Activated T-cell treated with anti-CD3 and anti-CD28 coated beads for 24 hours (primary cell): ENCODE results near the gene INTS15.
"Not testable (repeated sequence)": the region's sequence is repeated elsewhere in the genome, so short reads cannot be mapped to it uniquely, and the experiment has no call there.

Experiments
- DNase-seq: peaks from one replicate; pipeline ENCODE4 v3.0.0-alpha.2; 2020; ENCODE audit warnings: low read depth

Gene INTS15

GRCh38 chr7:6577369-6578113, 12.3 kb upstream of the INTS15 start, which contains the start of gene ZDHHC4:
Gene ZDHHC4, plus strand, starts transcription at chr7:6577454. Its CDS starts 3,108 bp downstream, at chr7:6580562.
- peak; percentile 86 for DNase-seq

GRCh38 chr7:6578114-6579084, 11.4 kb upstream of the INTS15 start:
- no peak for DNase-seq

- DNase-seq = no peak
Observed at GRCh38 chr7:6579446-6579845, 10.4 kb upstream of the INTS15 start.

- DNase-seq = not testable (repeated sequence)
Observed at GRCh38 chr7:6585746-6586432, 3.9 kb upstream of the INTS15 start.

GRCh38 chr7:6588566-6588965, 1.3 kb upstream of the INTS15 start:
- DNase-seq = no peak

GRCh38 chr7:6589151-6589828, 531 bp upstream of the INTS15 start:
- no peak for DNase-seq

- no peak for DNase-seq
Observed at GRCh38 chr7:6590645-6591110, 857 bp downstream of the INTS15 start.

GRCh38 chr7:6600093-6600492, 10.3 kb downstream of the INTS15 start:
- DNase-seq = no peak

GRCh38 chr7:6604458-6604857, 14.6 kb downstream of the INTS15 start:
- DNase-seq = no peak

- no peak for DNase-seq
Observed at GRCh38 chr7:6606866-6607583, 17.2 kb downstream of the INTS15 start.

- no peak for DNase-seq
Observed at GRCh38 chr7:6607651-6608051, 17.8 kb downstream of the INTS15 start.

- DNase-seq = no peak
Observed at GRCh38 chr7:6608081-6608480, 18.3 kb downstream of the INTS15 start.

- DNase-seq = no peak
Observed at GRCh38 chr7:6608794-6609193, 19.0 kb downstream of the INTS15 start.

- no peak for DNase-seq
Observed at GRCh38 chr7:6612819-6613218, 23.0 kb downstream of the INTS15 start.

GRCh38 chr7:6613706-6614105, 23.9 kb downstream of the INTS15 start:
- DNase-seq = no peak

GRCh38 chr7:6614953-6615722, 25.3 kb downstream of the INTS15 start, which contains the start of gene ZNF853:
Gene ZNF853, plus strand, starts transcription at chr7:6615610. Its CDS starts 565 bp downstream, at chr7:6616175.
- DNase-seq = no peak

- DNase-seq = no peak
Observed at GRCh38 chr7:6615723-6616555, 26.1 kb downstream of the INTS15 start.

GRCh38 chr7:6616854-6617643, 27.2 kb downstream of the INTS15 start:
- DNase-seq = no peak
